Caco-2 (cell line): ENCODE data around the gene TMEM62. TPM values are rescaled to one million over a fixed set of nuclear protein-coding genes. Genes with fewer than 3 reads are reported as not detected.

Source experiments
- BruUV-seq: library from RNA; stranded (reverse); fragments of 400-500 nt; replicated peaks from 2 replicates; lab custom pipeline; 2021; lab: Mats Ljungman, UMichigan
- CTCF ChIA-PET: fragments of 300-600 bp; sonication (Branson Sonifier 250); formaldehyde crosslinking; loops from one replicate; lab custom pipeline; 2022; ENCODE audit warnings: antibody characterized with exemption; lab: Charles Lee
- POLR2A ChIA-PET: fragments of 300-600 bp; sonication (Branson Sonifier 250); formaldehyde crosslinking; loops from one replicate; lab custom pipeline; 2022; ENCODE audit warnings: antibody characterized with exemption; lab: Charles Lee
- DNase-seq, 2 experiments: peaks; one replicate each; pipeline versions ENCODE4 v3.0.0 to v3.0.0-alpha.2; 2020 to 2022
- H3K27me3 ChIP-seq: replicated peaks from 2 replicates; pipeline ENCODE4 v1.6.0; 2011; ENCODE audit warnings: low read length; ENCODE audit not compliant: control insufficient read depth, insufficient read depth
- H3K36me3 ChIP-seq: 2 replicates; pipeline ENCODE4 v1.5.1; 2011; ENCODE audit warnings: low read length; ENCODE audit not compliant: control insufficient read depth, insufficient read depth
- H3K4me1 ChIP-seq: fragments of 250-450 bp; sonication (Bioruptor Pico); 2 replicates; pipeline ENCODE4 v1.5.1; 2020; ENCODE audit warnings: mild to moderate bottlenecking
- H3K4me3 ChIP-seq: 2 replicates; pipeline ENCODE4 v1.5.1; 2011; ENCODE audit warnings: low read depth, mild to moderate bottlenecking, control low read depth, low read length
- H3K9me3 ChIP-seq: fragments of 250-450 bp; sonication (Bioruptor Pico); 2 replicates; pipeline ENCODE4 v1.5.1; 2020; ENCODE audit warnings: mild to moderate bottlenecking, moderate library complexity
- H3K27ac Mint-ChIP-seq: one replicate; pipeline ENCODE4 v1.8.0; 2022; ENCODE audit warnings: mixed read lengths; ENCODE audit not compliant: unreplicated experiment
- H3K27me3 Mint-ChIP-seq: one replicate; pipeline ENCODE4 v1.8.0; 2022; ENCODE audit warnings: mixed read lengths; ENCODE audit not compliant: insufficient read depth, unreplicated experiment
- H3K36me3 Mint-ChIP-seq: one replicate; pipeline ENCODE4 v1.8.0; 2022; ENCODE audit warnings: mild to moderate bottlenecking, mixed read lengths; ENCODE audit not compliant: insufficient read depth, unreplicated experiment
- H3K4me1 Mint-ChIP-seq: one replicate; pipeline ENCODE4 v1.8.0; 2022; ENCODE audit warnings: low read depth, mixed read lengths; ENCODE audit not compliant: unreplicated experiment
- H3K4me3 Mint-ChIP-seq: one replicate; pipeline ENCODE4 v1.8.0; 2022; ENCODE audit warnings: mild to moderate bottlenecking, moderate library complexity, mixed read lengths; ENCODE audit not compliant: unreplicated experiment
- H3K9me3 Mint-ChIP-seq: one replicate; pipeline ENCODE4 v1.8.0; 2022; ENCODE audit warnings: mixed read lengths; ENCODE audit not compliant: unreplicated experiment
- intact Hi-C: fragments of 100-400 bp; cut with micrococcal nuclease; formaldehyde crosslinking; loops from one replicate; pipeline ENCODE4 v1.10.0; 2022; ENCODE audit not compliant: unreplicated experiment
- total RNA-seq: library from RNA; stranded (reverse); gene quantifications from 2 replicates; pipeline ENCODE4 v1.2.3, GENCODE V29; 2022
- TF ChIP-seq, protein P1 (sequence below), 2 experiments: fragments of 200-600 bp in 1 of 2; IDR thresholded peaks; 1 replicate in 1 of 2; 2 replicates in 1 of 2; pipeline versions ENCODE4 v1.5.1 to v1.8.0; 2011 to 2022; ENCODE audit warnings: antibody characterized with exemption in 1 of 2, control low read depth in 1 of 2, inconsistent platforms in 1 of 2, low read depth in 1 of 2, low read length in 1 of 2, mild to moderate bottlenecking in 1 of 2, moderate library complexity in 1 of 2; ENCODE audit not compliant: insufficient read depth in 1 of 2, severe bottlenecking in 1 of 2, unreplicated experiment in 1 of 2

Gene TMEM62
- total RNA-seq, 1 experiment from 2014 or later: 23.7 TPM

- no peaks in the 10 kb centered on the region for H3K27me3 Mint-ChIP-seq
- Histone ChIP-seq H3K4me3 (no peak overlapping the region), H3K27me3 (no peaks in the 10 kb centered on the region), H3K4me1 (peaks cover 19% of the 10 kb centered on the region), H3K36me3 (no peaks in the 10 kb centered on the region; the same call in 1 of the 2 replicates), H3K9me3 (no peaks in the 10 kb centered on the region)
- H3K4me3 Mint-ChIP-seq: no peak overlapping the region
- BruUV-seq: no TSS peak
- no peak for DNase-seq
- TF ChIP-seq, protein P1, sequence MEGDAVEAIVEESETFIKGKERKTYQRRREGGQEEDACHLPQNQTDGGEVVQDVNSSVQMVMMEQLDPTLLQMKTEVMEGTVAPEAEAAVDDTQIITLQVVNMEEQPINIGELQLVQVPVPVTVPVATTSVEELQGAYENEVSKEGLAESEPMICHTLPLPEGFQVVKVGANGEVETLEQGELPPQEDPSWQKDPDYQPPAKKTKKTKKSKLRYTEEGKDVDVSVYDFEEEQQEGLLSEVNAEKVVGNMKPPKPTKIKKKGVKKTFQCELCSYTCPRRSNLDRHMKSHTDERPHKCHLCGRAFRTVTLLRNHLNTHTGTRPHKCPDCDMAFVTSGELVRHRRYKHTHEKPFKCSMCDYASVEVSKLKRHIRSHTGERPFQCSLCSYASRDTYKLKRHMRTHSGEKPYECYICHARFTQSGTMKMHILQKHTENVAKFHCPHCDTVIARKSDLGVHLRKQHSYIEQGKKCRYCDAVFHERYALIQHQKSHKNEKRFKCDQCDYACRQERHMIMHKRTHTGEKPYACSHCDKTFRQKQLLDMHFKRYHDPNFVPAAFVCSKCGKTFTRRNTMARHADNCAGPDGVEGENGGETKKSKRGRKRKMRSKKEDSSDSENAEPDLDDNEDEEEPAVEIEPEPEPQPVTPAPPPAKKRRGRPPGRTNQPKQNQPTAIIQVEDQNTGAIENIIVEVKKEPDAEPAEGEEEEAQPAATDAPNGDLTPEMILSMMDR (IDR thresholded peaks at IDR 0.05; ENCODE audit: insufficient read depth in 1 of 2, low read depth in 1 of 2, low read length in 1 of 2, severe bottlenecking in 1 of 2, unreplicated experiment in 1 of 2): no peak
- H3K27ac Mint-ChIP-seq: no peak overlapping the region
- no peaks in the 10 kb centered on the region for H3K9me3 Mint-ChIP-seq
- intact Hi-C loops: no loop called here
- ChIA-PET POLR2A (no interaction called here), CTCF (no interaction called here)
- peaks cover 32% of the 10 kb centered on the region for H3K36me3 Mint-ChIP-seq
- peaks cover 19% of the 10 kb centered on the region for H3K4me1 Mint-ChIP-seq
Measured at GRCh38 chr15:43099105-43099845, 34.1 kb upstream of the TMEM62 start.

GRCh38 chr15:43100971-43101370 lies 32.4 kb upstream of the TMEM62 start:
- 0 out of 2 replicates have a peak, but pooled peaks cover 5% of the 10 kb centered on the region for H3K4me1 ChIP-seq
- no peaks in the 10 kb centered on the region for H3K27me3 ChIP-seq
- Mint-ChIP-seq H3K36me3 (peaks cover 37% of the 10 kb centered on the region), H3K9me3 (no peaks in the 10 kb centered on the region), H3K4me3 (no peak overlapping the region), H3K27ac (no peak overlapping the region), H3K27me3 (no peaks in the 10 kb centered on the region), H3K4me1 (peaks cover 12% of the 10 kb centered on the region)
- TF ChIP-seq, protein P1 (IDR thresholded peaks at IDR 0.05; ENCODE audit: insufficient read depth in 1 of 2, low read depth in 1 of 2, low read length in 1 of 2, severe bottlenecking in 1 of 2, unreplicated experiment in 1 of 2): no peak
- CTCF ChIA-PET: no interaction called here
- DNase-seq: no peak
- H3K9me3 ChIP-seq: no peaks in the 10 kb centered on the region
- BruUV-seq: no TSS peak
- intact Hi-C loops: no loop called here
- H3K36me3 ChIP-seq: no peaks in the 10 kb centered on the region; the same call in 1 of the 2 replicates
- no peak overlapping the region for H3K4me3 ChIP-seq
- POLR2A ChIA-PET: no interaction called here

DNA sequence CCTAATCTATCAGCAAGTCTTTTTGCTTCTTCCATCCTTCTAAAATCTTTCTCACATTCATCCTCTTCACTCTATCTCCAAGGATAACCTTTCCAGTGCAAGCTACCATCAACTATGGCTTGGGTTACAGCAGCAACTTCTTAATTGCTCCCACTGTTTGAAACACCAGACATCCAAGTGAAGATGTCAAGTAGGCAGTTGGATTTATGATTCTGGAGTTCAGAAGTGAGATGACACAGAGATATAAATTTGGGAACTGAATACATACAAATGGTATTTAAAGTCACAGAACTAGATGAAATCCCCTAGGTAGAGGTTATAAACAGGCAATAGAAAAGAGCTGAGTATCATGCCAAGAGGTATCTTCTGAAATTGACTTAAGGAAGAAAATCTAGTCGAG lies 31.2 kb upstream of the TMEM62 start:
- CTCF ChIA-PET: no interaction called here
- Mint-ChIP-seq H3K36me3 (peaks cover 37% of the 10 kb centered on the region), H3K27ac (no peak overlapping the region), H3K27me3 (no peaks in the 10 kb centered on the region), H3K9me3 (no peaks in the 10 kb centered on the region), H3K4me3 (no peak overlapping the region), H3K4me1 (peaks cover 6% of the 10 kb centered on the region)
- Histone ChIP-seq H3K4me1 (no peaks in the 10 kb centered on the region), H3K27me3 (no peaks in the 10 kb centered on the region), H3K9me3 (no peaks in the 10 kb centered on the region), H3K36me3 (no peaks in the 10 kb centered on the region; the same call in 1 of the 2 replicates), H3K4me3 (no peak overlapping the region)
- POLR2A ChIA-PET: no interaction called here
- no peak for DNase-seq
- BruUV-seq: no TSS peak
- TF ChIP-seq, protein P1 (IDR thresholded peaks at IDR 0.05; ENCODE audit: insufficient read depth in 1 of 2, low read depth in 1 of 2, low read length in 1 of 2, severe bottlenecking in 1 of 2, unreplicated experiment in 1 of 2): no peak
- intact Hi-C loops: no loop called here
